Activated CD4-positive, alpha-beta T cell treated with anti-CD3 and anti-CD28 coated beads for 36 hours (primary cell): ENCODE results near the gene SNRNP40. TPM values are rescaled to one million over a fixed set of nuclear protein-coding genes. Genes with fewer than 3 reads are reported as not detected.

Source experiments
- total RNA-seq, 2 experiments: library from RNA; stranded (reverse); gene quantifications; one replicate each; pipeline ENCODE4 v1.2.3, GENCODE V29; 2021

SNRNP40 gene
- total RNA-seq, 2 experiments from 2014 or later: 101 to 111 TPM

Other genes starting within 250 kb of the SNRNP40 start
- gene PUM1, start 231.1 kb downstream of the SNRNP40 start, total RNA-seq: 10 to 100 TPM; 87.1 to 91.4 TPM
- gene NKAIN1, start 56.9 kb downstream of the SNRNP40 start, total RNA-seq: not detected
- 10 to 100 TPM; 23.9 to 28.8 TPM for gene ZCCHC17, start 244 bp upstream of the SNRNP40 start, total RNA-seq
- not detected for gene FABP3, start 76.3 kb upstream of the SNRNP40 start, total RNA-seq
- gene SERINC2, start 116.4 kb upstream of the SNRNP40 start, total RNA-seq: under 1 TPM in 1 of 2 experiments, not detected in 1; 0.14 TPM